Measurements from ENCODE around the gene FAM222A.

DNA sequence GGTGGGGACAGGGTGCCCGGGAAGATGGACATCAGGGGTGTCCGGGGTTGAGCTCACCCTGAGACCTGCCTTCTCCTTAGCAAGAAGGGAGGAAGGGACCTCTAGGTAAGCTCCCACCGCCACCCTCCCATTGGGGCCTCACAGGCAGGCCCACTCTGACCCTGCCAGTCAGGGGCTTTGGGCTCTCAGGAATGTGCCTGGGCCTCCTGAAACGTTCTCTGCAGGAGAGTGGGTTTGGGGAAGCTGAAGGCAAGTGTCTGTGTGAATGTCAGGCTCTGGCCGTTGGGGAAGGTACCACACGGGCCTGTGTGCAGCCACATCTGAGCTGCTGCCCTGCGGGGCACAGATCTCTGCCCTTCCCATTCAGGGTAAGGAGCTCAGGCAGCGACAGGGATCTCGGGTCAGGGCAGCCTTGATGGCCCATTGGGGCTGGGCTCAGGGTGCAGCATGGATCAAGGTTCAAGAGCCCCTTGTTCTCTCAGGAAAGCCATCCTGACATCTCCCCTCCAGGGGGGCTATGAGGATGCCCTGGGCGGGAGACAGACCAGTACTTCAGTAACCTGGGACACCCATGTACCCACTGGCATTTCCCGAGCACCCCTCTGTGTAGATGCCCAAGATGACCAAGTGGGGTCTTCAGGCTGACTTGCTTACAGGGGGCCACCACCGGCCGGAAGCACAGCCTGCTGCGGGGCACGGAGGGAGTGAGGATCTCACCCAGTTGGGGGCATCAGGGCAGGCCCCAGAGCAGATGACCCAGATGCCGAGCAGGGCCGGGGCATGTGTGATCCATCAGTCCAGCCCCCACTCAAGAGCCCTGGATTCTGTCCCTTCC is 29.7 kb downstream of the FAM222A start:
- TF ChIP-seq, protein P1, sequence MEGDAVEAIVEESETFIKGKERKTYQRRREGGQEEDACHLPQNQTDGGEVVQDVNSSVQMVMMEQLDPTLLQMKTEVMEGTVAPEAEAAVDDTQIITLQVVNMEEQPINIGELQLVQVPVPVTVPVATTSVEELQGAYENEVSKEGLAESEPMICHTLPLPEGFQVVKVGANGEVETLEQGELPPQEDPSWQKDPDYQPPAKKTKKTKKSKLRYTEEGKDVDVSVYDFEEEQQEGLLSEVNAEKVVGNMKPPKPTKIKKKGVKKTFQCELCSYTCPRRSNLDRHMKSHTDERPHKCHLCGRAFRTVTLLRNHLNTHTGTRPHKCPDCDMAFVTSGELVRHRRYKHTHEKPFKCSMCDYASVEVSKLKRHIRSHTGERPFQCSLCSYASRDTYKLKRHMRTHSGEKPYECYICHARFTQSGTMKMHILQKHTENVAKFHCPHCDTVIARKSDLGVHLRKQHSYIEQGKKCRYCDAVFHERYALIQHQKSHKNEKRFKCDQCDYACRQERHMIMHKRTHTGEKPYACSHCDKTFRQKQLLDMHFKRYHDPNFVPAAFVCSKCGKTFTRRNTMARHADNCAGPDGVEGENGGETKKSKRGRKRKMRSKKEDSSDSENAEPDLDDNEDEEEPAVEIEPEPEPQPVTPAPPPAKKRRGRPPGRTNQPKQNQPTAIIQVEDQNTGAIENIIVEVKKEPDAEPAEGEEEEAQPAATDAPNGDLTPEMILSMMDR (IDR thresholded peaks at IDR 0.05): no peak
- TF ChIP-seq POLR2A (IDR thresholded peaks at IDR 0.05): no peak

Measured in right lobe of liver (tissue), 4 donors.